ENCODE measurements around the gene KCNH8.

The KCNH8 gene

DNA sequence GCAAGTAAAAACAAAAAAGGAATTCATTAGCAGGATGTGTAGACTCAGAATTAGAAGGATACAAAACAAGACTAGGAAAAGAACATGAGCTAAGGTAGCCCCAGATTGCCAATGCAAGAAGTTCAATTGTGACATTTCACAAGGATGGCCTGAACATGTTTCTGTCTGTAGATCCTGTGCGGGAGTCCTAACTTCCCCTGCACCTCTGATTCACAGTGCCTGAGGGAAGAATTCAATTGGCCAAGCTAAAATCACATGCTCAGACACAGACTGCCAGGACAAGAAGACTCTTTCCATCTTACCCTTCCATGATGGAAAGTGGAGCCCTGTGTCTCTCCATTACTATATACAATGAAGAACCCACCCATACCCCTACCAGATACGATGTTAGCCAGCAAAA is 251.5 kb downstream of the KCNH8 start:
- no peaks in the 10 kb centered on the region for H3K79me2 ChIP-seq (ENCODE audit: low read length)
- H3K27me3 ChIP-seq (ENCODE audit: low read depth, low read length): no peaks in the 10 kb centered on the region
- no peak overlapping the region for H3K4me3 ChIP-seq (ENCODE audit: low read length)
- H3K27ac ChIP-seq (ENCODE audit: low read length): no peak overlapping the region
- no peaks in the 10 kb centered on the region for H3K4me1 ChIP-seq (ENCODE audit: low read length)
- H4K20me1 ChIP-seq (ENCODE audit: insufficient read depth, low read length): no peaks in the 10 kb centered on the region
- no peak overlapping the region for H2AFZ ChIP-seq (ENCODE audit: low read depth, low read length)
- no peak overlapping the region for H3K9ac ChIP-seq (ENCODE audit: low read length)
- H3K36me3 ChIP-seq (replicated peaks; ENCODE audit: low read depth, low read length): no peaks in the 10 kb centered on the region
- no peak overlapping the region for H3K4me2 ChIP-seq (ENCODE audit: low read length)
- no peaks in the 10 kb centered on the region for H3K9me3 ChIP-seq (ENCODE audit: insufficient read depth, low read length)
- TF ChIP-seq EZH2phosphoT487 (IDR thresholded peaks at IDR 0.05; ENCODE audit: low read depth): no peak
- TF ChIP-seq, protein P1, sequence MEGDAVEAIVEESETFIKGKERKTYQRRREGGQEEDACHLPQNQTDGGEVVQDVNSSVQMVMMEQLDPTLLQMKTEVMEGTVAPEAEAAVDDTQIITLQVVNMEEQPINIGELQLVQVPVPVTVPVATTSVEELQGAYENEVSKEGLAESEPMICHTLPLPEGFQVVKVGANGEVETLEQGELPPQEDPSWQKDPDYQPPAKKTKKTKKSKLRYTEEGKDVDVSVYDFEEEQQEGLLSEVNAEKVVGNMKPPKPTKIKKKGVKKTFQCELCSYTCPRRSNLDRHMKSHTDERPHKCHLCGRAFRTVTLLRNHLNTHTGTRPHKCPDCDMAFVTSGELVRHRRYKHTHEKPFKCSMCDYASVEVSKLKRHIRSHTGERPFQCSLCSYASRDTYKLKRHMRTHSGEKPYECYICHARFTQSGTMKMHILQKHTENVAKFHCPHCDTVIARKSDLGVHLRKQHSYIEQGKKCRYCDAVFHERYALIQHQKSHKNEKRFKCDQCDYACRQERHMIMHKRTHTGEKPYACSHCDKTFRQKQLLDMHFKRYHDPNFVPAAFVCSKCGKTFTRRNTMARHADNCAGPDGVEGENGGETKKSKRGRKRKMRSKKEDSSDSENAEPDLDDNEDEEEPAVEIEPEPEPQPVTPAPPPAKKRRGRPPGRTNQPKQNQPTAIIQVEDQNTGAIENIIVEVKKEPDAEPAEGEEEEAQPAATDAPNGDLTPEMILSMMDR (IDR thresholded peaks at IDR 0.05; ENCODE audit: low read depth, low read length): no peak

DNA sequence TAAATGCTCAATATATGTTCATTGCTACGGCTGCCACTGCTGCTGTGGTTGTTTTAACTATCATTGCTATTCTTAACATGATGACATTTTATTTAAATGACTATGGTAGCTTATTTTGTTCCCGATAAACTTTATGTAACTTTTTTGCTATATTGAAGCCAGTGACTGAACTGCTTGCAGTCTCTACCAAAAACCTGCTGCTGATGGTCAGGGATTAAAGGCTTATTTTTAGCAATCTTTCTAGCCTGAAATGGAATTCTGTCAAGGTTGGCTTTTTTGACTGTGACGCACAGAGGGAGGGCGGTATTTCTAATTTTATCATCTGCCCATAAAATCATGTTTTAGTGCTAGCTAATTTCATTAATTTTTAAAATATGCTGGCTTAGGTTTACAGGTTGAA is 271.8 kb downstream of the KCNH8 start:
- H2AFZ ChIP-seq (ENCODE audit: low read depth, low read length): no peak overlapping the region
- H3K4me2 ChIP-seq (ENCODE audit: low read length): no peak overlapping the region
- H3K36me3 ChIP-seq (replicated peaks; ENCODE audit: low read depth, low read length): no peaks in the 10 kb centered on the region
- TF ChIP-seq, protein P1 (IDR thresholded peaks at IDR 0.05; ENCODE audit: low read depth, low read length): no peak
- TF ChIP-seq EZH2phosphoT487 (IDR thresholded peaks at IDR 0.05; ENCODE audit: low read depth): no peak
- H3K27me3 ChIP-seq (ENCODE audit: low read depth, low read length): no peaks in the 10 kb centered on the region
- H3K4me3 ChIP-seq (ENCODE audit: low read length): no peak overlapping the region
- no peaks in the 10 kb centered on the region for H3K9me3 ChIP-seq (ENCODE audit: insufficient read depth, low read length)
- no peak overlapping the region for H3K9ac ChIP-seq (ENCODE audit: low read length)
- no peaks in the 10 kb centered on the region for H3K79me2 ChIP-seq (ENCODE audit: low read length)
- no peak overlapping the region for H3K27ac ChIP-seq (ENCODE audit: low read length)
- no peaks in the 10 kb centered on the region for H4K20me1 ChIP-seq (ENCODE audit: insufficient read depth, low read length)
- no peaks in the 10 kb centered on the region for H3K4me1 ChIP-seq (ENCODE audit: low read length)

GRCh38 chr3:19425825-19426224 is 277.5 kb downstream of the KCNH8 start:
- peaks cover 7% of the 10 kb centered on the region for H3K4me1 ChIP-seq (ENCODE audit: low read length)
- H3K36me3 ChIP-seq (replicated peaks; ENCODE audit: low read depth, low read length): no peaks in the 10 kb centered on the region
- H3K27ac ChIP-seq (ENCODE audit: low read length): no peak overlapping the region
- no peaks in the 10 kb centered on the region for H3K79me2 ChIP-seq (ENCODE audit: low read length)
- TF ChIP-seq, protein P1 (IDR thresholded peaks at IDR 0.05; ENCODE audit: low read depth, low read length): no peak
- TF ChIP-seq EZH2phosphoT487 (IDR thresholded peaks at IDR 0.05; ENCODE audit: low read depth): no peak
- H4K20me1 ChIP-seq (ENCODE audit: insufficient read depth, low read length): no peaks in the 10 kb centered on the region
- no peak overlapping the region for H3K9ac ChIP-seq (ENCODE audit: low read length)
- no peak overlapping the region for H3K4me3 ChIP-seq (ENCODE audit: low read length)
- H3K4me2 ChIP-seq (ENCODE audit: low read length): no peak overlapping the region
- no peaks in the 10 kb centered on the region for H3K9me3 ChIP-seq (ENCODE audit: insufficient read depth, low read length)
- H2AFZ ChIP-seq (ENCODE audit: low read depth, low read length): no peak overlapping the region
- H3K27me3 ChIP-seq (ENCODE audit: low read depth, low read length): no peaks in the 10 kb centered on the region

GRCh38 chr3:19427422-19428149 is 279.3 kb downstream of the KCNH8 start:
- no peaks in the 10 kb centered on the region for H3K9me3 ChIP-seq (ENCODE audit: insufficient read depth, low read length)
- H2AFZ ChIP-seq (ENCODE audit: low read depth, low read length): no peak overlapping the region
- peaks cover 7% of the 10 kb centered on the region for H3K4me1 ChIP-seq (ENCODE audit: low read length)
- H3K27ac ChIP-seq (ENCODE audit: low read length): no peak overlapping the region
- no peak overlapping the region for H3K4me2 ChIP-seq (ENCODE audit: low read length)
- TF ChIP-seq, protein P1 (IDR thresholded peaks at IDR 0.05; ENCODE audit: low read depth, low read length): no peak
- no peak for TF ChIP-seq EZH2phosphoT487 (IDR thresholded peaks at IDR 0.05; ENCODE audit: low read depth)
- H3K27me3 ChIP-seq (ENCODE audit: low read depth, low read length): no peaks in the 10 kb centered on the region
- no peak overlapping the region for H3K4me3 ChIP-seq (ENCODE audit: low read length)
- H4K20me1 ChIP-seq (ENCODE audit: insufficient read depth, low read length): no peaks in the 10 kb centered on the region
- no peaks in the 10 kb centered on the region for H3K79me2 ChIP-seq (ENCODE audit: low read length)
- H3K9ac ChIP-seq (ENCODE audit: low read length): no peak overlapping the region
- H3K36me3 ChIP-seq (replicated peaks; ENCODE audit: low read depth, low read length): no peaks in the 10 kb centered on the region

Data from OCI-LY3 (cell line).